NOMO-1 (cell line): ENCODE results near the gene CAVIN2.

Experiments used
- DNase-seq, 2 experiments: peaks; one replicate each; lab custom pipeline; 2025; ENCODE audit not compliant: unreplicated experiment in 2 of 2; lab: John Stamatoyannopoulos, UW

The CAVIN2 gene

DNA sequence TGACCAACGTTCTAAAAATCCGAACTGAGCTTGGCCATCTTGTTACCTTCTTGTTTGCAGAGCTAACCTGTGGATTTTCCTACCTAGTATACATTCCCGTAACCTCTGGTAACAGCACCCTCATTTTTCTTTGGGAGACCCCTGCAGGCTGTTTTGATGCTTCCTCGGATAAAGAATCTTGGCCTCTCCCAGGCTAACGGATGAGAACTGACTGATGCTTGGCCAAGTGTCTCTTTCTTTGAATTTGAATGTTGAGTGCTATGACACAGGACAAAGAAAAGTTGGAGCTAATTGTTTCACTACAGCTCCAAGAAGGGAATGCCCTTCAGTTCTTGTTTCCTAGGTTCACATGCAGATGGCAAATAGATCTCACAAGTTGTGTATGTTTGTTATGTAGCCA lies 19.3 kb upstream of the CAVIN2 start:
- no peak for DNase-seq

DNA sequence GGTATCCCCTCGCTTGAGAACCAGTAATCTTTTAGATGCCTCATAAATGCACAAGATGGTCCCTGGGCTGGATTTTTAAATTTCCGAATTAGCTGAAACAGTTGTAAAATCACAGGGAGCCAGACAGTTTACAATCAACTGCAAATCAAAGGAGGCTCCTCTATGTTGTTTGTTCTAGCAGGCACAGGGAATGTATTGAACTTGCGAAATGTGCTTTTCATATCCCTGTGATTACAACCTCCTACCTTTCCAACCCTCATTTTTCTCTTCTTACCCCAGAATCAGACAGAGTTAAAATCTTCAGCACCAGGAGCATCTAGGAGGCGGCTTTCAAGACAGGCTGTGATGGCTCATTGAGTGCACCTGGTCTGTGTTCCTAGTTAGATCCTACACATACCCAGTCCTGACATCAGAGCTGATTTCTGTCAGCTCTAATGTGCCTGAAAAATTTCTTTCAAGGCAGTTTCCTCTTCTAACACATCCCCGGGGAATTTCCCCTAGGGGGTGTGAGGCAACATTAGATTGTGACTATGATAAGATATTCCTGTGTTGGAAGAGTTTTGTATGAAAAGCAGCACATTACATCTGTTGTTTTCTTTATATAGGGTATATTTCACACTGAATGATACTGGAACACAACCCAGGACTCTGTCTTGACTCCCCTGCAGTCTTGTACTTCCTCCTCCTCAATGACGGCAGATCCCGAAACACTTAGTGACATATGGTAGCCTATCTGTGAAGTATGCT lies 17.9 kb upstream of the CAVIN2 start:
- no peak for DNase-seq

DNA sequence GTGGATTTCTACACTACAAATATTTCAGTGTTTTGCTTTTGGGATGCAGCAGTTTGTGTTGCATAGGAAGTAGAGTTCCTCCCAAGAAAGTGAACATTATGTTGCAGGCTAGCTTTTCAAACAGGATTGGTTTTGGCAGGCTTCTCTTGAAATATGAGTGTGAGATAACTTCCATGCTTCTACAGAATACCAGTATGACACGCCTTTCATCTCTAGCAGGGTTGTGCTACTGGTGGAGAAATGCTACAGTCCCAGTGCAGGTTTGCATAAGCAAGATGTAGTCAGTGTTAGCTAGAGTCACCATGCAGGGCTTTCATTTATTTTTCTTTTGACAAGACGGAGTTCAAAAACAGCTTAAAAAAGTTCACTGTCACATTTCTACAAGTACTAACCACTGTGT lies 17.1 kb upstream of the CAVIN2 start:
- no peak for DNase-seq

DNA sequence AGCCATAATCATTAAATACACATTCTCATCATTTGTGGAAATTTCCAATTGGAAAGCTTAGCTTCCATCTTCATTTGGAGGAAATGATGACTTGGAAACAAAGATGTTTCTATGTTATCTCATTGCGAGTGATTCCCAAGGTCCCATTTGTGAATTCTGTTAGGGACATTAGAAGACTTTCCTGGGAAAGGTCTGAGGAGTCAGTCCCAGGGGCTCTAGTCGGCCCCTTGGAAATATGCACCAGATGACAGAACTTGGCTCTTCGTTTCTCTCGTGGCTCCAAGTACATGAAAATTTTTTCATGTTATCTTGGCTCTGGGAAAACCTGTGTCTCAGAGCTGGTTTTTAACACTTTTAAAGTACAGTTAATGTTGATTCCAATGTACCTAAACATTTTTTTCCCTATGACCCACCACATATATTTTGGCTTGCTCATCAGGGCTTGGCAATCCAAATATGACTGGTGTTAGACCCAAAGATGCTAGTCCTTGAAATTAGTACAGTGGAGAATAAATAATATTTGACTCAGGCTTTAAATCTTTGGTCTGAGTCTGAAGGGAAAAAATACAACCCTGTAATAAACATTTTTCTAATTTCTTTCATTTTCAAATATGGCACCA lies 15.4 kb upstream of the CAVIN2 start:
- DNase-seq: no peak

DNA sequence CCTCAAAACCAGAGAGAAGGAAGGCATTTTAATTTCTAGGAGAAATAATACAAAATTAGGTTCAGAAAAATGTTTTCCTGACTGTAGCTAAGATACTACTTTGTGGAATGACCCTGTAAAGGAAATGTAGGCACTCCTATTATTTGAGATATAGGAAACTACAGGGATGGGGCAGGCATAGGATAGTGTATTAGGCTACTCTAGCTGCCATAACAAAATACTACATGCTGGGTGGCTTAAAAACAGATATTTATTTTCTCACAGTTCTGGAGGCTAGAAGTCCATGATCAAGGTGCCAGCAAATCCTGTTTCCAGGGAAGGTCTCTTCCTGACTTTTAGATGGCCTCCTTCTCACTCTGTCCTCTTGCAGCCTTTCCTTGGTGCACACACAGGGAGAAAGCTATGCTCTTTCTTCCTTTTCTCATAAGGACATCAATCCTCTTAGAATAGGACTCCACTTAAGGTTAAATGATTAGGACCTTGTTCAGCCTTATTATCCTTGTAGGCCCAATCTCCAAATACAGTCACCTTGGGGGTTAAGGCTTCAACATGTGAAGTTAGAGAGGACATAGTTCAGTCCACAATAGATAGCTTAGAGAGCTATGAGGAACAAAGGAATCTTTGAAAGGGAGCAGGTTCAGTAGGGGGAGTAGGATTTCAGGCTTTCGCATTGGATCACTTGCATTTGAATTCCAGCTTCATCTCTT lies 14.0 kb upstream of the CAVIN2 start:
- no peak for DNase-seq

DNA sequence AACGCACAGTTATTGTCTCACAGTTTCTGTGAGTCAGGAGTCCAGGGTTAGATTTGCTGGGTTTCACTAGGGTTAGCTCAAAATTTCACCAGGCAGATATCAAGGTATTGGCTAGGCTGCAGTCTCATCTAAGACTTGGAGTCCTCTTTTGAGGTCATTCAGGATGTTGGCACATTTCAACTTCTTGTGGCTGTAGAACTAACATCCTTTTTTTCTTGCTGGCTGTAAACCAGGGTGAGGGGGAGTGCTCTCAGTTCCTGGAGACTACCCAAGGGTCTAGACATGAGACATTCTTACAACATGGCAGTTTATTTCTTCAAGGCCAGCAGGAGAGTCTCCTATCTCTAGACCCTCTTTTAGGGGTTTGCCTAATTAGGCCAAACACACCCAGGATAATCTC lies 12.8 kb upstream of the CAVIN2 start:
- DNase-seq: no peak

DNA sequence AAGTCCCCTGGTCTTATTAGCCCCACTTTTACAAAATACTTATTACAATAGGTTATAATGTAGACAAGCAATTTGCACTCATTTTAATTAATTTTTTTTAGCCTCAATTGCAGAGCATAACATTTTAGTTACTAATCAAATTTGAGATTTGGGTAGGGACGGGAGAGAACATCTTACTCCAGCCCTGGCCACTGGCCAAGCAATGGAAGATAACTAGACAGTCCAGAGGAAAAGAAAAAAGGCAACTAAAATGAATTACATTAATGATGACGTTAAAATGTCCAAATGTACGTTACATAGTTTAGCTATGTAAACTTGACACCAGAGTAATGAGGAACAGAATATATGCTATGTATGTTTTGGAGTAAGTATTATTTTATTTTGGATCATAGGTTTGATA lies 11.0 kb upstream of the CAVIN2 start:
- DNase-seq: no peak

DNA sequence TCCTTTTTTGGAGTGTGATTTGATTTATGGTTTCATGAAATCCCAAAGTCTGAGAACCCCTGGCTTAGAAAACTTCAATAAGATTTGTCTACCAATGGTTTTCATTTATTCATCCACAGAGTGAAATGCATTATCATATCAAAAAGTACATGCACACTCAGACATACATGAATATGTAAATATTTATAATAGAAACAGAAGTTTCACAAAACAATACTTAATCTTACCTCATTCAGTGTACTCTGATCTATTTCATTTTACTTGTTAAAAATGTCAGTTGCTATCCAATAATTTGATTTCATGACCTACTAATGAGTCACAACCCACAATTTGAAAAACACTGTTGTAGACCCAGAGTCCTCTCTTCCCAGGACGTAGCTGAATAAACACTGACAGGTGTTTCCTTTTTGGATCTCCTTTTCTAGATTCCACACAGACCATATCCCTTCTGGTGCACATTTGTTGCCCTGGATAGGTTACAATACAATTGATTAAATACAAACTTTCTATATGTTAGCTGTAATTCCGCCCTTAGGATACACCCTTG lies 10.4 kb upstream of the CAVIN2 start:
- DNase-seq: no peak

DNA sequence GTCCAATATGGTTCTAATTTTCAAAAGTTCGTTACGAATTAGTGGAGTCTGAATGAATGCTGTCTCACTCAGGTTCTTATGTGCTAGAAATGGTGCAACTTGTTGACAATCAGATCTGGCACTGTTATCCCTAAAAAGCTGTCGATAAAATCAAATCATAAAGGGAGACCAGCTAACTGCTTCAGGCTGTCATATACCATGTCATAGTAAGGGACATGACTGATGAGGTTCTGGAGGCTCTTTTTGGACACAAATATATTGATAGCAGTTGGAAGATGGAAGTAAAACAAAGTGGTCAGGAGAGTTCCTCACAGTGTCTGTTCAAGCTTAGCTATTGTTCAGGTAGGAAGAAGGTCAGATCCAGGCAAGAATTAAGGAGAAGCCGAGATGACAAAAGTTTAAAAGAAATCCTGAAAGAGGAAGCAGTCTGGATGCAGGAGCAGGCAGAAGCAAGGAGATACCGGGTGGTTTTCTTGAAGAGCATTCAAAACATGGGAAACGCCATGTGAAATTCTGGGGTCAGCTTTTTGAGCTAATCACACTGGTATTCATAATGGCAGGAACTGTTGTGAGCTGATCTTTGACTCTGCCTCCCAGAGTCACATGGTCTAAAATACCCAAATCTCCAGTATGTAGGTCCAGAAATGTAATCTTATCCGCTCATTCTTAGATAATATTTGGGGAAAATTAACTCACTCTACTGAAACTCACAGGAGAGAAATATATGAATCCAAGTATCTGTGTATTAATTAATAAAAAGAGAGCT lies 9.4 kb upstream of the CAVIN2 start:
- no peak for DNase-seq

DNA sequence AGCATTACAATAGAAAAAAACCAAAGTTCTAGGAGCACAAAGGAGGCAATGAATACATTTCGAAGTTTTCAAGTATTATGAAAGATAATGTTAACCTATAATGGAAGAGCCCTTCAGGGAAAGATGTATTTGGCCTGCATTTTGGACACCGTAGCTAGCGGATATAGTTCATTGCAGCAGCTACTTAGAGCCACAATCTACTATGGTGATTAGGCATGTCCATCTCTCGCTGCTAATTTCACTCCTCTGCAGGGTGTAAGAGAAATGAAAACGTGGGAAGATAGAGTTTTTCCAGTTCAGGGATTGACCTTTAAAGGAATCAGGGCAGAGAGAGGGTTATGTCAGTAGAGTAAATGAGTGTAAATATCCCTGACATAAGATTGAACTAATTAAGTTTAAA lies 8.5 kb upstream of the CAVIN2 start:
- DNase-seq: no peak

DNA sequence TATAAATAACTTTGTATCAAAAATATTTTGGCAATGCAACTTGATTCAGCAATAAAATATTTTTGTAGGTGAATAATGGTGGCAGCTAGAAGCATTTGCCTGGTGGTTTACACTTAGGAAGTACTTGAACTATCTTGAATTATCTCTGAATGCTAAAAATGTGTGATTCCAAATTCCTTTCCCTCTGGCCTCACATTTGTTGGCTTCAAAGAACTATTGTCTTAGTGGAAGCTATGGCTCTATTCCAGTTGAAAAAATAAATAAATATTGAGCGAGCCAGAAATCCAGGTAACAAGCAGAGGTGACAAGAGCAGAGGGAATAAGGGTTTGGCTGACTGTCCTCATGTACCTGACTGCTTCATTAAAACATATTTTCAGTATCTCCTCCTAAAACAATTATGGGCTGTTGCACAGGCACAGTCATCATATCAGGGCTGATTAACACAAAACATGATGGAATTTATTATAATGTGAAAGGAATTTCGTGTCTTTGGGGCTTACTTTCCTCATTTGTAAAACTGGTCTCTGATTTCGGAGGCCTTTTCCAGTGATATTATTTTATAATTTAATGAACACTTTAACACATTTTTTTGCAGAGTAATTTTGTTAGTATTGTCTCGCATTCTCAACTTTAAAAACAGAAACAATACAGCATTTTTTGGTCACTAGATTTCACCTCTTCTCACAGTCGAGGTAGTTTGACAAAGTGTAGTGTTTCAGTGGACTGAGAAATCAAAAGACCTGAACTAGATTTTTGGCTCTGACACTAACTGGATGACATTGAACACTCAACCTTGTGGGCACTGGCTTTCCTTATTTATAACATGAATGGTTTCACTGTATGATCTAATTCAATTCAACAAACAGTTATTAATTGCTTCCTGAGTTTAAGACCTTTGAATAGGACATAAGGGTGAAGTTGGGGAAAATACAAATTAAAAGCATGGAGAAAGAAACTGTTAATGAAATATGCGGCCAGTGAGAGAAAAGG lies 7.8 kb upstream of the CAVIN2 start:
- DNase-seq: no peak

DNA sequence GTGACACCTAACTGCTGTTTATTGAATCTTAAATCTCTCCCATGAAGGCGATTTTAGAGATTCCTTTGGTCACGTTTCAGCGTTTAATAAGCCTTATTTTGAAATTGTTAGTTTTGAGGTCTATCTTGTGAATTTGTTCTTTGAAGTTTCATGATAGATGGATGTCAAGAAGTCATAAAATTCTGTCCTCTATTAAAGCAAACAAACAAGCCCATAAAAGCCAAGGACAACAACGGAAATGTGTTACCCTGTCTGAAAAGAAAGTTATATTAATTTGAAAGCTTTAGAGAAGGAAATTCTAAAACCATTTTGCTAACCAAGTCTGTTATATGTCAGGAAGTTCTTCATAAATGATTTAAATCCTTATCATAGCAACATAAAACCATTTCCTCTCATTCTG lies 7.0 kb upstream of the CAVIN2 start:
- DNase-seq: no peak

DNA sequence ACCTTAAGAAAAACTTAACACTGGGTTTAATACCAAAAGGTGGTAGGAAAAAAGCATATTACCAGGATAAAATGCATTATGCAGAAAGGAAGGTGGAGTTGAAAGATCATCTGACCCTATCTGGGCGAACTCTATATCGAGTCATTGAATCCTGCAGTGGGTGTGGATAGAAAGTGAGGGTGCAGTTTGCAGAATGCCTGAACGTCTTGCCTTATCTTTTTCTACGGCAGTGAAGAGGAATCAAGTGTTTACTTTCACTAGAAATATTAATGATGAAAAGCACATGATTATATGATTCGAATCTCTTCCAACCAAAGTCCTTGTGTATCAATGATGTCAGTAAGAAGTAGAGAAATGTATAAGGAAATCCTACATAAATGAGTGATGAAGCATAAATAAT lies 4.3 kb upstream of the CAVIN2 start:
- DNase-seq: no peak

DNA sequence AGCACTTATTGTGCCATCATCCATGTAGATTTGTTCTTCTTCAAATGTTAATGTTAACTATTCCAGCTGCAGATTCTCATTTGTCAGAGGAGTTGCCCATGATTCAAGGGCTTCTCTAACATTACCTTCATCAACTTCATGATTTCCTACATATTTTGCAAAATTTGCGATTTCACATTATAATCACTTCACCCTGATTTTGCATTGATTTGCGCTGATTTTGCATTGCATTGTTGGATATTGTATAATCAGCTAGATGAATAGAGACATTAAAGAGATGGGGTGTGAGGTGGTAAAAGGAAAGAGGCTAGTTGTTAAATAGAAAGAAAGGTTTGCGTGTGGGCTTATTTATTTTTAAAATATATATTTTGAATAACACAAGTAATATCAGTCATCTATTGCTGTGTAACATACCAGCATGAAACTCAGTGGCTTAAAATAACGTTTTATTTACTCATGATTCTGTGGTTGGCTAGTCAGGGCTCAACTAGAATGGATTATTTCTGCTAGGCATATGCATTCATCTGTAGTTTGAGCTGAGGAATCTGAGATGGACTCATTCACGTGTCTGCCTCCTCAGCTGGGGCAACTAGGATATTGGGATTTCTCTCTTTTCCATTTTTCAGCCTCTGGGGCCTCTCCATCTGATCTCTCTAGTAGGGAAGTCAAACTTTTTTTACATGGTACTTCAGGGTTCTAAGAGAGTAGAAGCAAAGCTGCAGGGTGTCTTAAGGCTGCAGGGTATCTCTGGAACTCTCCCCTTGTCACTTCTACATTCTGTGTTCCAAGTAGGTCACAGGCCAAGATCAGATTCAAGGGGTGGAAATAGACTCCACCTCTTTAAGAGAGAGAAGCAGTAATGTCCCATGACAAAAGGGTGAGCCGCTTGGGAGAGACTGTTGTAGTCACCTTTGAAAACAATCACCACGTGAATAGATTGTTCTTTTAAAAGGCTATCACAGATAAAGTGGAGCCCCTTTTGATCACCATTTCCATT lies 2.2 kb upstream of the CAVIN2 start:
- DNase-seq: no peak

DNA sequence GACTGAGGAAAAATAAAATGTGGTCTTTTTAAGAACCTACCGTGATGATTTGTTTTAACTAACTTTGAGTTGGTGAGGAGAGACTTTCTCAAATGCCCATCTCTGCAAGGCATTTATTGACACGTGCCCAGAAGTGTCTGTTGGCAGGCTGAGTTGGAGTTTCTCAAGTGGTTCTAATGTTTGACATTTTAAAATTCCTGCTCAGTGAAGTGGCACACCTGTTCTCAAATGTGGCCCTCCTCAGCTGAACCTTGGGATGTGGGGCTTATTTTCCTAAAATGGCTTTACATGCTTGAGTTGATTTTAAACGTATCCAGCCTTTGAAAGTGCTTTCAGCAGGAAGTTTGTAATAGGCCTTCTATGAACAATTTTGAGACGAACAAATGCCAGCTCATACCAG lies 876 bp upstream of the CAVIN2 start:
- DNase-seq: no peak

DNA sequence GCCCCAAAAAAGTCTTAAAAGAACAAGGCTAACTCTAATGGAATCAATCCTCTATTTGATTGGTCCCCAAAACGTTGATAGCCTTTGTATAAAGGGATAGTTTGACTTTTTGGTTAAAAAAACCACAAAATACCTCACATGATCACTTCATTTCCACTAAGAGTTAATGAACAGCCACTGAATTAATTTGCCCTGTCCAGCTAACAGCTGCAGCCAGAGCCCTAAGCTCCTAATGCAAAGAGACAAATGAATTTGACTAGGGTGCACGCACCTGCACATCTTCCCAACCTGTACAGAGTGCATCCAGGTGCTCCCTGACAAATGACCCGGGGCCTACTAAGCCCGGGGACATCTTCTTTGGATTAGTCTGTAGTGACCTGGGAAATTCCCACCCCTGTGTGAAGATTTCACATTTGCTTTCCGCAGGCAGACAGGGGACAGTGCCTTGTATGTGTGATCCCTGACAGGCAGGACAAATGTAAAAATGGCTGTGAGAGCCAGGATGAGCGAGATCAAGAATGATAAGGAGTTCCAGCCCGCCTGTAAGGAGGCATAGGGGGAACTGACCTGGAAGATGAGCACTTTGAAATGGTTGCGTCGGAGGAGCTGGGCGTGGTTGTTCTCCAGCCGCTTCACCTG lies 893 bp downstream of the CAVIN2 start:
- no peak for DNase-seq

DNA sequence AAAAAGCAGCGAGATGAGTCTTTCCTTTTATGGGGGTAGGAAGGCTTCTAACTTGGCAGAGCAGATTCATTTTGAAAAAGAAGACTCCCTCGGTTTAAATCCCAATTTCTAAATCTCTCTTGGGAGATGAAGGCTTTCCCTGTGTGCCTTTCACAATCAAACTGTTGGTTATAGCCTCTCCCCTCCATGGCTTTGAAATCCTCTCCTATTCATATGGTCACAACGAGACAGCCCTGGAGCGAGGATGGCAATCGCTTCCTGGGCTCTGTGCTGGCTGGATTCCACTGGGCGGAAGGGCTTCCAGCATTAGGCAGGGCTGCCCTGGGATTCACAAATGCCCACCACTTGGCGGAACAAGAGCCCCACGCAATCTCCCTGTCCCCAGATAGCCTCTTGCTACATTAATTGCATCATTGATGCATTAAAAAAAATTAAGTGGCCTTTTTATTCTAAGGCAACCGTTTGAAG lies 1.6 kb downstream of the CAVIN2 start:
- DNase-seq: no peak

DNA sequence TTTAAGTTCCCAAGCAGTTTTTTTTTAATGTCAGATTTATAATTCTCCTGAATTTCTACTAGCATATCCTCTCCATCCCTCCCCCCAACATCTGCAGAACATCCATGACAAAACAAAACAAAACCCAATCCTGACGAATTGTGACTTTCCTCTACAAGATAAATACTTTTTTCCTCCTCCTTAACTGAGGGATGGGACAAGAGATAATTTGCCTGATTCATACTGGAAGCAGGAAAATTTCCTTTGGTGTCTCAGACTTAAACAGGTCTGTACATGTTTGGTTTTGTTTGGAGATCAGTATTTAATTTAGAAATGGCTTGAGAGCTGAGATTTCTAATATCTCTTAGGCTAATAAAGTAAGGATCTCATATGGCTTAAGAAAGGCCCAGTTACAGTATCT lies 2.2 kb downstream of the CAVIN2 start:
- DNase-seq: no peak
